ENCODE measurements around the gene FAM78A.

DNA sequence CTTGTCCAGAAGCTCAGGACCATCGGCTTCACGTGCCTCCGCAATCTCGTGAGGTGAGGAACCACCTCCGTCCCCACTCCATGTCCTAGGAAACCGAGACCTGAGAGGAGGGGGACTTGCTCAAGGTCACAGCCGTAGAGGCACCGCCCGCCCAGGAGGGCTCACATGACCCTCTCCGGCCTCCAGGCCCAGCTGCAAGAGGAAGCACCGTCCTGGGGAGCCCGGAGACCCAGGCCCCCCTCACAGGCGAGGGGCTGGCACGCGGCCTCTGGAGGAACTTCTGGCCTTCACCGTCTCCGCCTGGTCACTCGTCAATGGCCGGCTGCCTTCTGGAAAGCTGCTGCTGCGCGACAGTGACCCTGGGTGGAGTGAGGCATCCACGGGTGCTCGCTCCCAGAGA, 24.2 kb downstream of the FAM78A start:
- TF ChIP-seq, protein P1, sequence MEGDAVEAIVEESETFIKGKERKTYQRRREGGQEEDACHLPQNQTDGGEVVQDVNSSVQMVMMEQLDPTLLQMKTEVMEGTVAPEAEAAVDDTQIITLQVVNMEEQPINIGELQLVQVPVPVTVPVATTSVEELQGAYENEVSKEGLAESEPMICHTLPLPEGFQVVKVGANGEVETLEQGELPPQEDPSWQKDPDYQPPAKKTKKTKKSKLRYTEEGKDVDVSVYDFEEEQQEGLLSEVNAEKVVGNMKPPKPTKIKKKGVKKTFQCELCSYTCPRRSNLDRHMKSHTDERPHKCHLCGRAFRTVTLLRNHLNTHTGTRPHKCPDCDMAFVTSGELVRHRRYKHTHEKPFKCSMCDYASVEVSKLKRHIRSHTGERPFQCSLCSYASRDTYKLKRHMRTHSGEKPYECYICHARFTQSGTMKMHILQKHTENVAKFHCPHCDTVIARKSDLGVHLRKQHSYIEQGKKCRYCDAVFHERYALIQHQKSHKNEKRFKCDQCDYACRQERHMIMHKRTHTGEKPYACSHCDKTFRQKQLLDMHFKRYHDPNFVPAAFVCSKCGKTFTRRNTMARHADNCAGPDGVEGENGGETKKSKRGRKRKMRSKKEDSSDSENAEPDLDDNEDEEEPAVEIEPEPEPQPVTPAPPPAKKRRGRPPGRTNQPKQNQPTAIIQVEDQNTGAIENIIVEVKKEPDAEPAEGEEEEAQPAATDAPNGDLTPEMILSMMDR (IDR thresholded peaks at IDR 0.05; ENCODE audit: low read depth, low read length): no peak
- no peak for TF ChIP-seq EZH2phosphoT487 (IDR thresholded peaks at IDR 0.05; ENCODE audit: low read depth)

Measured in OCI-LY3 (cell line).